KOPT-K1 (cell line): ENCODE results near the gene SHFL.

ENCODE experiments used
- H3K27ac ChIP-seq: fragments of 200-600 bp; sonication (generic); 2 replicates; pipeline ENCODE4 v1.5.1; 2016; ENCODE audit warnings: antibody characterized with exemption, mild to moderate bottlenecking, low read depth, low read length; ENCODE audit not compliant: poor library complexity, severe bottlenecking
- H3K36me3 ChIP-seq: fragments of 200-600 bp; sonication (generic); 2 replicates; pipeline ENCODE4 v1.5.1; 2017; ENCODE audit warnings: antibody characterized with exemption, mild to moderate bottlenecking, low read length, moderate library complexity; ENCODE audit not compliant: insufficient read depth
- H3K9me3 ChIP-seq: fragments of 200-600 bp; sonication (generic); 2 replicates; pipeline ENCODE4 v1.5.1; 2017; ENCODE audit warnings: antibody characterized with exemption, low read length, mild to moderate bottlenecking; ENCODE audit not compliant: insufficient read depth, poor library complexity, severe bottlenecking

Gene SHFL

GRCh38 chr19:10095948-10096614 lies 10.0 kb downstream of the SHFL start:
- Histone ChIP-seq H3K36me3 (peaks cover 27% of the 10 kb centered on the region), H3K27ac (peak overlapping the region; percentile 76), H3K9me3 (no peaks in the 10 kb centered on the region)

- peak overlapping the region; percentile 76 for H3K27ac ChIP-seq
- H3K9me3 ChIP-seq = no peaks in the 10 kb centered on the region
- H3K36me3 ChIP-seq = peaks cover 22% of the 10 kb centered on the region
These were observed 10.5 kb downstream of the SHFL start for GRCh38 chr19:10096615-10096963.

- Histone ChIP-seq H3K36me3 (no peaks in the 10 kb centered on the region), H3K9me3 (no peaks in the 10 kb centered on the region), H3K27ac (peak overlapping the region; percentile 83)
These were observed 14.2 kb downstream of the SHFL start for GRCh38 chr19:10100163-10100785.

- peak overlapping the region; percentile 83 for H3K27ac ChIP-seq
- peaks cover 11% of the 10 kb centered on the region for H3K36me3 ChIP-seq
- no peaks in the 10 kb centered on the region for H3K9me3 ChIP-seq
These were observed 16.7 kb downstream of the SHFL start for GRCh38 chr19:10102787-10103236.

- H3K36me3 ChIP-seq = peaks cover 24% of the 10 kb centered on the region
- H3K9me3 ChIP-seq = no peaks in the 10 kb centered on the region
- H3K27ac ChIP-seq = peak overlapping the region; percentile 99
These were observed 18.0 kb downstream of the SHFL start for GRCh38 chr19:10104130-10104513.

- Histone ChIP-seq H3K36me3 (peaks cover 32% of the 10 kb centered on the region), H3K9me3 (no peaks in the 10 kb centered on the region), H3K27ac (peak overlapping the region; percentile 99)
These were observed 18.8 kb downstream of the SHFL start for GRCh38 chr19:10104665-10105508.

- peaks cover 39% of the 10 kb centered on the region for H3K36me3 ChIP-seq
- H3K9me3 ChIP-seq = no peaks in the 10 kb centered on the region
- H3K27ac ChIP-seq = peak overlapping the region; percentile 99
These were observed 19.5 kb downstream of the SHFL start for GRCh38 chr19:10105509-10106099.

- Histone ChIP-seq H3K27ac (peak within 1 kb of the TSS; percentile 99), H3K9me3 (no peaks in the 10 kb centered on the region), H3K36me3 (peaks cover 46% of the 10 kb centered on the region)
These were observed 20.2 kb downstream of the SHFL start, which contains the start of gene PPAN for GRCh38 chr19:10106100-10106936. TSS of gene PPAN (plus strand) at chr19:10106362. CDS start at chr19:10106395, 33 bp downstream.

GRCh38 chr19:10107254-10107653 lies 21.1 kb downstream of the SHFL start:
- no peaks in the 10 kb centered on the region for H3K9me3 ChIP-seq
- H3K27ac ChIP-seq = peak overlapping the region; percentile 99
- H3K36me3 ChIP-seq = peaks cover 56% of the 10 kb centered on the region

GRCh38 chr19:10107817-10108367 lies 21.8 kb downstream of the SHFL start:
- H3K27ac ChIP-seq = peak overlapping the region; percentile 99
- H3K9me3 ChIP-seq = no peaks in the 10 kb centered on the region
- peaks cover 59% of the 10 kb centered on the region for H3K36me3 ChIP-seq

- H3K27ac ChIP-seq = no peak overlapping the region
- peaks cover 70% of the 10 kb centered on the region for H3K36me3 ChIP-seq
- H3K9me3 ChIP-seq = no peaks in the 10 kb centered on the region
These were observed 23.4 kb downstream of the SHFL start for GRCh38 chr19:10109528-10109927.

- Histone ChIP-seq H3K27ac (no peak overlapping the region), H3K36me3 (peaks cover 78% of the 10 kb centered on the region), H3K9me3 (no peaks in the 10 kb centered on the region)
These were observed 24.2 kb downstream of the SHFL start for GRCh38 chr19:10110076-10110971.

GRCh38 chr19:10110972-10111317 lies 24.8 kb downstream of the SHFL start:
- peaks cover 85% of the 10 kb centered on the region for H3K36me3 ChIP-seq
- H3K27ac ChIP-seq = no peak overlapping the region
- H3K9me3 ChIP-seq = no peaks in the 10 kb centered on the region
